Stomach (tissue), 4 donors: ENCODE data around the gene SNAP47.

Experiments used
- CTCF ChIP-seq, 7 experiments: fragments of 450-650 bp in 4 of 7; fragments of 200-600 bp in 3 of 7; sonication (generic) in 3 of 7; IDR thresholded peaks; one replicate each; pipeline ENCODE4 v1.5.1; 2016 to 2019; ENCODE audit warnings: antibody characterized with exemption in 7 of 7, control low read depth in 2 of 7, mild to moderate bottlenecking in 1 of 7
- EP300 ChIP-seq: sonication (generic); formaldehyde crosslinking; IDR thresholded peaks from one replicate; pipeline ENCODE4 v1.6.1; 2017; ENCODE audit warnings: antibody characterized with exemption
- POLR2A ChIP-seq, 4 donors: fragments of 450-650 bp; IDR thresholded peaks; one replicate each; pipeline ENCODE4 v1.6.1; 2016; ENCODE audit warnings: antibody characterized with exemption in 4 of 4, control low read depth in 2 of 4, mild to moderate bottlenecking in 1 of 4, moderate library complexity in 1 of 4
- POLR2AphosphoS5 ChIP-seq, 3 donors: sonication (generic); formaldehyde crosslinking; IDR thresholded peaks; one replicate each; pipeline ENCODE4 v1.6.1; 2016; ENCODE audit warnings: antibody characterized with exemption in 3 of 3

- no peak for TF ChIP-seq CTCF (IDR thresholded peaks at IDR 0.05)
- no peak for TF ChIP-seq POLR2A (IDR thresholded peaks at IDR 0.05)
- no peak for TF ChIP-seq POLR2AphosphoS5 (IDR thresholded peaks at IDR 0.05)
- TF ChIP-seq EP300, result no peak
Measured at GRCh38 chr1:227779685-227780084, 44.5 kb downstream of the SNAP47 start.
